C4-2B (cell line): ENCODE results near the gene PROSER2.

Source experiments
- H3K27ac ChIP-seq: fragments of 450-650 bp; 2 replicates; pipeline ENCODE4 v1.5.1; 2017
- CTCF ChIP-seq: fragments of 450-650 bp; conservative IDR thresholded peaks from 2 replicates; pipeline ENCODE4 v1.5.1; 2017; ENCODE audit warnings: mild to moderate bottlenecking
- ZFX ChIP-seq: fragments of 450-650 bp; IDR thresholded peaks from 2 replicates; pipeline ENCODE4 v1.6.1; 2017

Gene PROSER2

GRCh38 chr10:11910102-11910501 is 86.9 kb downstream of the PROSER2 start:
- TF ChIP-seq ZFX (no peak), CTCF (no peak)
- H3K27ac ChIP-seq: no peak overlapping the region

GRCh38 chr10:11913079-11913641 is 90.0 kb downstream of the PROSER2 start:
- no peak overlapping the region for H3K27ac ChIP-seq
- TF ChIP-seq ZFX (no peak), CTCF (no peak)

GRCh38 chr10:11918384-11918783 is 95.2 kb downstream of the PROSER2 start:
- no peak overlapping the region for H3K27ac ChIP-seq
- TF ChIP-seq ZFX (no peak), CTCF (no peak)

- no peak overlapping the region for H3K27ac ChIP-seq
- TF ChIP-seq CTCF: no peak
- TF ChIP-seq ZFX: no peak
Observed at GRCh38 chr10:11919271-11919670, 96.1 kb downstream of the PROSER2 start.
